Cardiac muscle cell (in vitro differentiated cells and primary cell): Measurements from ENCODE around the gene U2AF2. TPM values are rescaled to one million over a fixed set of nuclear protein-coding genes. Genes with fewer than 3 reads are reported as not detected.

Experiments
- DNase-seq, 2 donors: peaks; one replicate each; pipeline versions ENCODE4 v3.0.0 to v3.0.0-alpha.2; 2010 to 2017; ENCODE audit warnings: low read depth in 1 of 2, low spot score in 1 of 2
- H3K27ac ChIP-seq: fragments of 200-600 bp; sonication (generic); 2 replicates; pipeline ENCODE4 v1.5.1; 2016
- H3K27me3 ChIP-seq: fragments of 200-600 bp; sonication (generic); 2 replicates; pipeline ENCODE4 v1.6.0; 2016; ENCODE audit warnings: control low read depth
- H3K36me3 ChIP-seq: fragments of 200-600 bp; sonication (generic); 2 replicates; pipeline ENCODE4 v1.5.1; 2016; ENCODE audit warnings: control low read depth
- H3K4me1 ChIP-seq: fragments of 200-600 bp; sonication (generic); 2 replicates; pipeline ENCODE4 v1.8.1; 2017; ENCODE audit warnings: low read depth, mild to moderate bottlenecking, mixed run types
- H3K4me3 ChIP-seq: fragments of 200-600 bp; sonication (generic); 2 replicates; pipeline ENCODE4 v1.5.1; 2016; ENCODE audit warnings: mild to moderate bottlenecking
- H3K9me3 ChIP-seq: fragments of 200-600 bp; sonication (generic); 2 replicates; pipeline ENCODE4 v1.5.1; 2017; ENCODE audit warnings: low read depth, mild to moderate bottlenecking, control low read depth
- CTCF ChIP-seq: IDR thresholded peaks from 2 replicates; pipeline ENCODE4 v1.5.1; 2012; ENCODE audit warnings: low read depth, mild to moderate bottlenecking, low read length
- polyA plus RNA-seq: library from polyadenylated mRNA; unstranded; fragments of >200 nt; fragmentation: Nextera tagmentation; extraction: Ambion mirVana; gene quantifications from 2 replicates; pipeline ENCODE4 v1.2.1, GENCODE V29; 2016
- total RNA-seq: library from RNA; depleted of rRNA; stranded (reverse); fragments of >200 nt; gene quantifications from 2 replicates; pipeline ENCODE4 v1.2.3, GENCODE V29; 2016

The U2AF2 gene
- total and polyA plus RNA-seq, 2 experiments from 2014 or later, result 13.4 to 187 TPM

GRCh38 chr19:55693336-55693974 is 38.6 kb downstream of the U2AF2 start:
- Histone ChIP-seq H3K27me3 (no peaks in the 10 kb centered on the region), H3K4me3 (no peak overlapping the region), H3K36me3 (peaks cover 12% of the 10 kb centered on the region), H3K4me1 (no peaks in the 10 kb centered on the region), H3K9me3 (no peaks in the 10 kb centered on the region), H3K27ac (no peak overlapping the region)
- DNase-seq, result no peak
- no peak for TF ChIP-seq CTCF

DNA sequence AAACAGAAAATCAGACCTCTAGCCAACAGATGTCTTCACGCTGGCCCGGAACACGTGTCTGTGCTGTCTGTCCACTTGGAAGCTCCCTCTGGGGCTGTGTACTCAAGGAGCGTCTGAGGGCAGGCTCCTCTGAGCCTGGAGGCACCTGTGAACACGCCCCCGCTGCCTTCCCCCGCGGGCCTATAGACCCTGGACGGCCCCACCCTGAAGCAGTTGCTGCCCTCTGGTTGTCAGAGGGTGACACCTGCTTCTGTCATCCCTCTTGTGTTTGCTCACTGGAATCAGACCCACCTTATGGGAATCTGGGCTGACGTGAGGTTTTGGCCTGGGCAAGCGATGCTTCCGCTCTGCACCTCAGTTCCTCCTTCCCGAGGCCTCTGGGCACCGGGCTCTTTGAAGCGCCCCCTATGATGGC is 39.4 kb downstream of the U2AF2 start:
- no peak for DNase-seq
- no peak overlapping the region for H3K4me3 ChIP-seq
- TF ChIP-seq CTCF, result no peak
- no peaks in the 10 kb centered on the region for H3K9me3 ChIP-seq
- no peak overlapping the region for H3K27ac ChIP-seq
- no peaks in the 10 kb centered on the region for H3K4me1 ChIP-seq
- H3K36me3 ChIP-seq, result peaks cover 12% of the 10 kb centered on the region
- H3K27me3 ChIP-seq, result no peaks in the 10 kb centered on the region

DNA sequence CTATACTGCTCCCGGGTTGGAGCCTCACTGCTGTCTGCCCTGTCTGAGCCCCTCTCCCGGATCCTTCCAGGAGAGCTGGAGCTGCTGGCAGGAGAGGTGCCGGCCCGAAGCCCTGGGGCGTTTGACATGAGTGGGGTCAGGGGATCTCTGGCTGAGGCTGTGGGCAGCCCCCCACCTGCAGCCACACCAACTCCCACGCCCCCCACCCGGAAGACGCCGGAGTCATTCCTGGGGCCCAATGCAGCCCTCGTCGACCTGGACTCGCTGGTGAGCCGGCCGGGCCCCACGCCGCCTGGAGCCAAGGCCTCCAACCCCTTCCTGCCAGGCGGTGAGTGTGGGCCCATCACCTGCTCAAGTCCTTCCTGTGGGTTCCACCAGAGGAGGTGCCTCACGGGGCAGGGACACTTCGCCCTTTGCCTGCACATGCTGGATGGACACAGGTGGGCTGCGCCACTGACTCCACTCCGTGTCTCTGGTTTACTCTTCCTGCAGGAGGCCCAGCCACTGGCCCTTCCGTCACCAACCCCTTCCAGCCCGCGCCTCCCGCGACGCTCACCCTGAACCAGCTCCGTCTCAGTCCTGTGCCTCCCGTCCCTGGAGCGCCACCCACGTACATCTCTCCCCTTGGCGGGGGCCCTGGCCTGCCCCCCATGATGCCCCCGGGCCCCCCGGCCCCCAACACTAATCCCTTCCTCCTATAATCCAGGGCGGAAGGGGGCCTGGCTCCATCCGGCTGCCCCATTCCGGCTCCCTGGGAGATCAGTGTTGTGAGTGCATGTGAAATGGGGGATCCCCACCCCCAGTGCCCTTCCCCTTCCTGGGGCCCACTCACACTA is 40.0 kb downstream of the U2AF2 start:
- DNase-seq, result no peak
- no peak for TF ChIP-seq CTCF
- Histone ChIP-seq H3K36me3 (peaks cover 11% of the 10 kb centered on the region), H3K27me3 (no peaks in the 10 kb centered on the region), H3K4me3 (no peak overlapping the region), H3K4me1 (no peaks in the 10 kb centered on the region), H3K27ac (no peak overlapping the region), H3K9me3 (no peaks in the 10 kb centered on the region)

DNA sequence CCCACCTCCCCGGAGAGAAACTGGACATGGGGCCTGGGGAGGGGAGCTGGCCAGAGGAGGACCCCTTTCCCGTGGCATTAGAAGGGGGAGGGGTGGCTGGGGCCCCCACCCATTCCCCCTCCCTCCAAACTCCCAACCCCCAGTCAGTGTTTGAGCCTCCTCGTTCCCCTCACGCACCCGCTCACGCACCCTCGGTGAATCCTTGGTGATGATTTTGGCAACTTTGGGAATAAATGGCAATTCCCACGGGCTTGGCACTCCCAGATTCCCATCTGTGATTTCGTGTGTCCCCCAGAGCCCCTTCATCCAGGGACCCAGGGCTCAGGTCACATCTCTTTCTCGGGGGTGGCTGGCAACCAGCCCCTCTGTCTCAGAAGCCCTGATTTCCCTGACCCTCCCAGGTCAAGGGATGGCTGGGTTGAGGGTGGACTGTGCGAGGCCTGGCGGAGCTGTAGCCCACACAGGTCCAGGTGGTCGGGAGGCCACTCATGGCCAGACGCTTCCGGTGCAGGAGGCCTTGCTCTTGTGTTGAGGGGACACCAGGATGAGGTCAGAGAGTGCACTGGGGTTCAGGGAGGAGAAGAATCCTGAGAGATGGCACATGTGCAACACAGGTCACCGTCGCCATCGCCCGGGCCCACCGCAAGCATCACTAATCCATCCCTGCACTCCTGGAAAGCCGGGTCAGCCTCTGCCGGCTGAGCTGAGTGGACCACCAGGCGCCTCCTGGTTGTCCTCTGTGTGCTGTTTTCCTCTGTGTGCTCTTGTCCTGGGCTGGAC is 40.9 kb downstream of the U2AF2 start:
- peaks cover 4% of the 10 kb centered on the region for H3K36me3 ChIP-seq
- TF ChIP-seq CTCF, result no peak
- H3K27ac ChIP-seq, result no peak overlapping the region
- no peak for DNase-seq
- no peaks in the 10 kb centered on the region for H3K27me3 ChIP-seq
- no peak overlapping the region for H3K4me3 ChIP-seq
- no peaks in the 10 kb centered on the region for H3K9me3 ChIP-seq
- no peaks in the 10 kb centered on the region for H3K4me1 ChIP-seq

- peaks cover 4% of the 10 kb centered on the region for H3K36me3 ChIP-seq
- no peak for TF ChIP-seq CTCF
- H3K4me3 ChIP-seq, result no peak overlapping the region
- no peaks in the 10 kb centered on the region for H3K27me3 ChIP-seq
- H3K27ac ChIP-seq, result no peak overlapping the region
- no peaks in the 10 kb centered on the region for H3K4me1 ChIP-seq
- no peaks in the 10 kb centered on the region for H3K9me3 ChIP-seq
- DNase-seq, result no peak
These were observed 41.6 kb downstream of the U2AF2 start for GRCh38 chr19:55696301-55697068.
